Colon (tissue), 2 donors: ENCODE measurements around the gene SLC8B1.

Experiments used
- FAIRE-seq: peaks from 2 replicates; lab custom pipeline; 2012; peaks lifted over from hg19 to GRCh38; lab: Jason Lieb, UNC
- donor health status: control.
- donor health status: control.

Gene SLC8B1

GRCh38 chr12:113292547-113292946, 42.4 kb downstream of the SLC8B1 start:
- FAIRE-seq: no peak

GRCh38 chr12:113292091-113292490, 42.8 kb downstream of the SLC8B1 start:
- FAIRE-seq: no peak

- FAIRE-seq: no peak
Observed at GRCh38 chr12:113291586-113291985, 43.3 kb downstream of the SLC8B1 start.

GRCh38 chr12:113290506-113290905, 44.4 kb downstream of the SLC8B1 start:
- FAIRE-seq: no peak

- FAIRE-seq: no peak
Observed at GRCh38 chr12:113289361-113289760, 45.5 kb downstream of the SLC8B1 start.

GRCh38 chr12:113287899-113288282, 47.0 kb downstream of the SLC8B1 start:
- FAIRE-seq: no peak

GRCh38 chr12:113287146-113287898, 47.6 kb downstream of the SLC8B1 start:
- FAIRE-seq: no peak

- FAIRE-seq: no peak
Observed at GRCh38 chr12:113286712-113287111, 48.2 kb downstream of the SLC8B1 start.

GRCh38 chr12:113285679-113286610, 49.0 kb downstream of the SLC8B1 start:
- no peak for FAIRE-seq

GRCh38 chr12:113284751-113285150, 50.2 kb downstream of the SLC8B1 start:
- FAIRE-seq: no peak

GRCh38 chr12:113278633-113279032, 56.3 kb downstream of the SLC8B1 start:
- FAIRE-seq: no peak

GRCh38 chr12:113278141-113278540, 56.8 kb downstream of the SLC8B1 start:
- no peak for FAIRE-seq

- no peak for FAIRE-seq
Observed at GRCh38 chr12:113277511-113277910, 57.4 kb downstream of the SLC8B1 start.

- FAIRE-seq: no peak
Observed at GRCh38 chr12:113276946-113277500, 57.9 kb downstream of the SLC8B1 start.

GRCh38 chr12:113276306-113276705, 58.6 kb downstream of the SLC8B1 start:
- FAIRE-seq: no peak

- FAIRE-seq: no peak
Observed at GRCh38 chr12:113274848-113275247, 60.1 kb downstream of the SLC8B1 start.

- no peak for FAIRE-seq
Observed at GRCh38 chr12:113273053-113273725, 61.7 kb downstream of the SLC8B1 start.

GRCh38 chr12:113271853-113272561, 62.9 kb downstream of the SLC8B1 start:
- no peak for FAIRE-seq

GRCh38 chr12:113271466-113271852, 63.5 kb downstream of the SLC8B1 start:
- no peak for FAIRE-seq

- no peak for FAIRE-seq
Observed at GRCh38 chr12:113270709-113271009, 64.2 kb downstream of the SLC8B1 start.

- no peak for FAIRE-seq
Observed at GRCh38 chr12:113269257-113269943, 65.5 kb downstream of the SLC8B1 start.
